Liver (tissue), 9 donors: ENCODE data around the gene CHRNB2. TPM values are rescaled to one million over a fixed set of nuclear protein-coding genes. Genes with fewer than 3 reads are reported as not detected.
A peak's percentile ranks its signal among the peaks of the same experiment; 100 is the strongest.

Experiments used
- DNase-seq: peaks from one replicate; pipeline ENCODE4 v3.0.0-alpha.2; 2017; ENCODE audit warnings: low spot score
- H3K27ac ChIP-seq, 2 donors: one replicate each; pipeline ENCODE4 v1.7.0; 2013; ENCODE audit warnings: inconsistent platforms in 2 of 2, low read length in 2 of 2, control low read depth in 1 of 2, low read depth in 1 of 2, mild to moderate bottlenecking in 1 of 2
- H3K27me3 ChIP-seq, 4 donors: one replicate each; pipeline versions ENCODE4 v1.6.1 to v1.7.0; 2013; ENCODE audit warnings: low read length in 3 of 4, inconsistent platforms in 1 of 4, mild to moderate bottlenecking in 1 of 4, moderate library complexity in 1 of 4; ENCODE audit not compliant: control insufficient read depth in 4 of 4, insufficient read depth in 4 of 4
- H3K36me3 ChIP-seq, 4 donors: one replicate each; pipeline versions ENCODE4 v1.6.1 to v1.7.0; 2013; ENCODE audit warnings: low read length in 3 of 4, mild to moderate bottlenecking in 3 of 4, low read depth in 1 of 4, moderate library complexity in 1 of 4; ENCODE audit not compliant: control insufficient read depth in 4 of 4, insufficient read depth in 3 of 4
- H3K4me1 ChIP-seq, 4 donors: one replicate each; pipeline versions ENCODE4 v1.6.1 to v1.7.0; 2013; ENCODE audit warnings: low read length in 3 of 4, mild to moderate bottlenecking in 3 of 4, moderate library complexity in 1 of 4; ENCODE audit not compliant: control insufficient read depth in 4 of 4, insufficient read depth in 4 of 4
- H3K4me3 ChIP-seq, 3 donors: one replicate each; pipeline versions ENCODE4 v1.6.1 to v1.7.0; 2013; ENCODE audit warnings: low read length in 3 of 3, control low read depth in 1 of 3, low read depth in 1 of 3, mild to moderate bottlenecking in 1 of 3
- H3K9ac ChIP-seq, 2 donors: one replicate each; pipeline ENCODE4 v1.7.0; 2013; ENCODE audit warnings: low read length in 2 of 2, mild to moderate bottlenecking in 2 of 2, moderate library complexity in 2 of 2, control low read depth in 1 of 2, low read depth in 1 of 2
- H3K9me3 ChIP-seq, 4 donors: one replicate each; pipeline versions ENCODE4 v1.6.1 to v1.7.0; 2013; ENCODE audit warnings: low read length in 3 of 4; ENCODE audit not compliant: control insufficient read depth in 4 of 4
- EGR1 ChIP-seq, 2 donors: IDR thresholded peaks; 2 replicates each; pipeline ENCODE4 v1.6.1; 2016 to 2018; ENCODE audit warnings: antibody characterized with exemption in 2 of 2, low read depth in 2 of 2
- FOXA1 ChIP-seq: IDR thresholded peaks from 2 replicates; pipeline ENCODE4 v1.6.1; 2016; ENCODE audit warnings: antibody characterized with exemption
- FOXA2 ChIP-seq: IDR thresholded peaks from 2 replicates; pipeline ENCODE4 v1.6.1; 2016; ENCODE audit warnings: antibody characterized with exemption
- GABPA ChIP-seq, 2 donors: IDR thresholded peaks in 1 of 2; conservative IDR thresholded peaks in 1 of 2; 2 replicates each; pipeline ENCODE4 v1.6.1; 2016; ENCODE audit warnings: antibody characterized with exemption in 2 of 2, mild to moderate bottlenecking in 1 of 2, moderate library complexity in 1 of 2
- HNF4A ChIP-seq, 2 donors: conservative IDR thresholded peaks; 2 replicates each; pipeline ENCODE4 v1.6.1; 2016; ENCODE audit warnings: antibody characterized with exemption in 2 of 2, mild to moderate bottlenecking in 2 of 2
- NR2F2 ChIP-seq: IDR thresholded peaks from 2 replicates; pipeline ENCODE4 v1.6.1; 2016; ENCODE audit warnings: antibody characterized with exemption
- RAD21 ChIP-seq, 2 donors: IDR thresholded peaks; 2 replicates each; pipeline ENCODE4 v1.6.1; 2016; ENCODE audit warnings: antibody characterized with exemption in 2 of 2, mild to moderate bottlenecking in 2 of 2
- RXRA ChIP-seq, 2 donors: IDR thresholded peaks; 2 replicates each; pipeline ENCODE4 v1.6.1; 2017 to 2018; ENCODE audit warnings: antibody characterized with exemption in 2 of 2, mild to moderate bottlenecking in 1 of 2
- SP1 ChIP-seq: IDR thresholded peaks from 2 replicates; pipeline ENCODE4 v1.6.1; 2018; ENCODE audit warnings: antibody characterized with exemption, mild to moderate bottlenecking
- YY1 ChIP-seq: IDR thresholded peaks from 2 replicates; pipeline ENCODE4 v1.6.1; 2016; ENCODE audit warnings: antibody characterized with exemption, mild to moderate bottlenecking
- WGBS: extraction: QIAGEN DNeasy Blood & Tissue Kit; methylation state at CpG from one replicate; pipeline ENCODE4 v1.1.7; 2013; 5-methylcytosine and 5-hydroxymethylcytosine counted together
- polyA plus RNA-seq, 2 donors: library from polyadenylated mRNA; stranded (reverse) in 1 of 2; unstranded in 1 of 2; fragments of 200-250 nt in 1 of 2; fragments of >200 nt in 1 of 2; fragmentation: Nextera tagmentation in 1 of 2; extraction: Ambion mirVana in 1 of 2; gene quantifications; one replicate each; pipeline versions ENCODE4 v1.2.1 to v1.2.3, GENCODE V29; 2013 to 2015
- total RNA-seq, 2 donors: library from RNA; depleted of rRNA; stranded (reverse); fragments of >200 nt; gene quantifications; one replicate each; pipeline ENCODE4 v1.2.3, GENCODE V29; 2014
- TF ChIP-seq, protein P1 (sequence below): IDR thresholded peaks from 2 replicates; pipeline ENCODE4 v1.6.1; 2016; ENCODE audit warnings: antibody characterized with exemption, mild to moderate bottlenecking
- TF ChIP-seq, protein P2 (sequence below): fragments of 150-350 bp; IDR thresholded peaks from 2 replicates; pipeline ENCODE4 v1.5.1; 2017; ENCODE audit warnings: improper control_type of control experiment, low read depth, low read length; ENCODE audit not compliant: missing input control
- TF ChIP-seq, protein P3 (sequence below): IDR thresholded peaks from 2 replicates; pipeline ENCODE4 v1.6.1; 2016; ENCODE audit warnings: antibody characterized with exemption
- TF ChIP-seq, protein P4 (sequence below): IDR thresholded peaks from 2 replicates; pipeline ENCODE4 v1.6.1; 2016; ENCODE audit warnings: antibody characterized with exemption
- TF ChIP-seq, protein P5 (sequence below): IDR thresholded peaks from 2 replicates; pipeline ENCODE4 v1.6.1; 2016; ENCODE audit warnings: antibody characterized with exemption
- donor health status: healthy.
- donor health status: healthy.
- donor health status: healthy.
- donor health status: healthy.
- donor health status: healthy.

CHRNB2 gene
- total and polyA plus RNA-seq, 4 donors = under 0.01 to 0.06 (median 0.01) TPM; not detected in 1

DNA sequence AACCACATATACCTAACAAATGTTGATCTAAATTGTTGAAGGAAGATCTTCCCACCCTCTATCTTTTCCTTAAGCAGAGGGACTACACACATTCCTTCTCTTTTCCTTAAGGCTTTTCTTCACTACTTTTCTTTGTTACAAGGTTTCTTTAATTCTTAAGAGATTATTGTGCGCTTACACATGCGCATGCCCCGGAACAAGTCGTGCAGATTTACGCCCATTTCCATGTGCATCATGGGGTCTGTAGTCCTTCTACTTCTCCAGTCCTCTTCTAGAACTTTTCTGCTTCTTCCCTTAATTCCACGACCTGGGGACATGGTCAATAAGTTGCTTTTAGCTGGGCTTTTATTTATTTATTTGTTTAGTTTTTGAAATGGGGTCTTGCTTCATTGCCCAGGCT is 1.7 kb upstream of the CHRNB2 start (continued):
- TF ChIP-seq, protein P1, sequence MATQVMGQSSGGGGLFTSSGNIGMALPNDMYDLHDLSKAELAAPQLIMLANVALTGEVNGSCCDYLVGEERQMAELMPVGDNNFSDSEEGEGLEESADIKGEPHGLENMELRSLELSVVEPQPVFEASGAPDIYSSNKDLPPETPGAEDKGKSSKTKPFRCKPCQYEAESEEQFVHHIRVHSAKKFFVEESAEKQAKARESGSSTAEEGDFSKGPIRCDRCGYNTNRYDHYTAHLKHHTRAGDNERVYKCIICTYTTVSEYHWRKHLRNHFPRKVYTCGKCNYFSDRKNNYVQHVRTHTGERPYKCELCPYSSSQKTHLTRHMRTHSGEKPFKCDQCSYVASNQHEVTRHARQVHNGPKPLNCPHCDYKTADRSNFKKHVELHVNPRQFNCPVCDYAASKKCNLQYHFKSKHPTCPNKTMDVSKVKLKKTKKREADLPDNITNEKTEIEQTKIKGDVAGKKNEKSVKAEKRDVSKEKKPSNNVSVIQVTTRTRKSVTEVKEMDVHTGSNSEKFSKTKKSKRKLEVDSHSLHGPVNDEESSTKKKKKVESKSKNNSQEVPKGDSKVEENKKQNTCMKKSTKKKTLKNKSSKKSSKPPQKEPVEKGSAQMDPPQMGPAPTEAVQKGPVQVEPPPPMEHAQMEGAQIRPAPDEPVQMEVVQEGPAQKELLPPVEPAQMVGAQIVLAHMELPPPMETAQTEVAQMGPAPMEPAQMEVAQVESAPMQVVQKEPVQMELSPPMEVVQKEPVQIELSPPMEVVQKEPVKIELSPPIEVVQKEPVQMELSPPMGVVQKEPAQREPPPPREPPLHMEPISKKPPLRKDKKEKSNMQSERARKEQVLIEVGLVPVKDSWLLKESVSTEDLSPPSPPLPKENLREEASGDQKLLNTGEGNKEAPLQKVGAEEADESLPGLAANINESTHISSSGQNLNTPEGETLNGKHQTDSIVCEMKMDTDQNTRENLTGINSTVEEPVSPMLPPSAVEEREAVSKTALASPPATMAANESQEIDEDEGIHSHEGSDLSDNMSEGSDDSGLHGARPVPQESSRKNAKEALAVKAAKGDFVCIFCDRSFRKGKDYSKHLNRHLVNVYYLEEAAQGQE = no peak
- no peak for TF ChIP-seq SP1
- TF ChIP-seq, protein P2, sequence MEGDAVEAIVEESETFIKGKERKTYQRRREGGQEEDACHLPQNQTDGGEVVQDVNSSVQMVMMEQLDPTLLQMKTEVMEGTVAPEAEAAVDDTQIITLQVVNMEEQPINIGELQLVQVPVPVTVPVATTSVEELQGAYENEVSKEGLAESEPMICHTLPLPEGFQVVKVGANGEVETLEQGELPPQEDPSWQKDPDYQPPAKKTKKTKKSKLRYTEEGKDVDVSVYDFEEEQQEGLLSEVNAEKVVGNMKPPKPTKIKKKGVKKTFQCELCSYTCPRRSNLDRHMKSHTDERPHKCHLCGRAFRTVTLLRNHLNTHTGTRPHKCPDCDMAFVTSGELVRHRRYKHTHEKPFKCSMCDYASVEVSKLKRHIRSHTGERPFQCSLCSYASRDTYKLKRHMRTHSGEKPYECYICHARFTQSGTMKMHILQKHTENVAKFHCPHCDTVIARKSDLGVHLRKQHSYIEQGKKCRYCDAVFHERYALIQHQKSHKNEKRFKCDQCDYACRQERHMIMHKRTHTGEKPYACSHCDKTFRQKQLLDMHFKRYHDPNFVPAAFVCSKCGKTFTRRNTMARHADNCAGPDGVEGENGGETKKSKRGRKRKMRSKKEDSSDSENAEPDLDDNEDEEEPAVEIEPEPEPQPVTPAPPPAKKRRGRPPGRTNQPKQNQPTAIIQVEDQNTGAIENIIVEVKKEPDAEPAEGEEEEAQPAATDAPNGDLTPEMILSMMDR = no peak
- no peak for TF ChIP-seq YY1
- TF ChIP-seq HNF4A (conservative IDR thresholded peaks at IDR 0.05) = no peak
- no peak for TF ChIP-seq RAD21 (IDR thresholded peaks at IDR 0.05)

DNA sequence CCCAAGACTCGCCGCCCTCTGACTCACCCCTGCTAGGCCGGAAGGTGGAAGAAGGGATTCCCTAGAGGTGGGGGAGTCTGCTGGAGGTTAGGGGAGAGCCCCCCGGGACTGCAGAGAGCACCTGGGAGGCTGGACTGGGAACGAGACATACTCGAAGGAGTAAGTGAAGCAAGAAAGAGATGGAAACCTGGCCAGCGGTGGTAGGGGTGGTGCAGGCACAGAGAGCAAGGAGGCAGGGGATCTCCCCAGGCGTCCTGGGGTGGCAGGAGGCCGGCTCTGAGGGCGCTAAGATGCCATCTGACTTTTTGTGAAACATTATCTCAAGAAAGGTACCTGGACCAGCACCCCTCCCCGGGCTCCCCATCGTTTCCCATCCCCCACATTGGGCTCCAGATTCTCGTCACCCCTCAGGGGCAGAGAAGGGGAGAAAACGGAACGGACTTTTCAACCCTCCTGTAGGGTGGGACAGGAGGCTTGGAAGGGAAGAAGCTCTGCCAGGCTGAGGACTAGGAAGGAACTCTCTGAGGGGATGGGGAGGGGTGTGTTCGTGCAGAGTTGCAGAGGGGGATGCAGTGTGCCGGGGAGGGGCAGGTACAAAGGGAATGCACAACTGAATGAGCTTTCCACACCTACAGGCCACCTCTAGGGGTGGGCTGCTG is 708 bp downstream of the CHRNB2 start:
- DNase-seq = no peak
- Histone ChIP-seq H3K4me1 (peaks cover 3 to 10% (median 7%) of the 10 kb centered on the region in 4 donors), H3K27ac (no peak overlapping the region), H3K9ac (no peak overlapping the region), H3K27me3 (peaks cover 0 to 6% (median 3%) of the 10 kb centered on the region in 4 donors), H3K36me3 (no peaks in the 10 kb centered on the region), H3K9me3 (no peaks in the 10 kb centered on the region), H3K4me3 (peak overlapping the region in 1 of 3 donors; percentile 15)
- 35% methylated on average over 17 of the region's 17 CpGs for WGBS
- TF ChIP-seq, protein P2 = no peak
- TF ChIP-seq RXRA (IDR thresholded peaks at IDR 0.05) = no peak
- no peak for TF ChIP-seq FOXA1
- TF ChIP-seq YY1 = no peak
- TF ChIP-seq, protein P3, sequence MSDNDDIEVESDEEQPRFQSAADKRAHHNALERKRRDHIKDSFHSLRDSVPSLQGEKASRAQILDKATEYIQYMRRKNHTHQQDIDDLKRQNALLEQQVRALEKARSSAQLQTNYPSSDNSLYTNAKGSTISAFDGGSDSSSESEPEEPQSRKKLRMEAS = no peak
- TF ChIP-seq, protein P4, sequence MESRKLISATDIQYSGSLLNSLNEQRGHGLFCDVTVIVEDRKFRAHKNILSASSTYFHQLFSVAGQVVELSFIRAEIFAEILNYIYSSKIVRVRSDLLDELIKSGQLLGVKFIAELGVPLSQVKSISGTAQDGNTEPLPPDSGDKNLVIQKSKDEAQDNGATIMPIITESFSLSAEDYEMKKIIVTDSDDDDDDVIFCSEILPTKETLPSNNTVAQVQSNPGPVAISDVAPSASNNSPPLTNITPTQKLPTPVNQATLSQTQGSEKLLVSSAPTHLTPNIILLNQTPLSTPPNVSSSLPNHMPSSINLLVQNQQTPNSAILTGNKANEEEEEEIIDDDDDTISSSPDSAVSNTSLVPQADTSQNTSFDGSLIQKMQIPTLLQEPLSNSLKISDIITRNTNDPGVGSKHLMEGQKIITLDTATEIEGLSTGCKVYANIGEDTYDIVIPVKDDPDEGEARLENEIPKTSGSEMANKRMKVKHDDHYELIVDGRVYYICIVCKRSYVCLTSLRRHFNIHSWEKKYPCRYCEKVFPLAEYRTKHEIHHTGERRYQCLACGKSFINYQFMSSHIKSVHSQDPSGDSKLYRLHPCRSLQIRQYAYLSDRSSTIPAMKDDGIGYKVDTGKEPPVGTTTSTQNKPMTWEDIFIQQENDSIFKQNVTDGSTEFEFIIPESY = no peak
- TF ChIP-seq NR2F2 = no peak
- no peak for TF ChIP-seq EGR1 (IDR thresholded peaks at IDR 0.05; ENCODE audit: low read depth in 2 of 2)
- TF ChIP-seq, protein P5, sequence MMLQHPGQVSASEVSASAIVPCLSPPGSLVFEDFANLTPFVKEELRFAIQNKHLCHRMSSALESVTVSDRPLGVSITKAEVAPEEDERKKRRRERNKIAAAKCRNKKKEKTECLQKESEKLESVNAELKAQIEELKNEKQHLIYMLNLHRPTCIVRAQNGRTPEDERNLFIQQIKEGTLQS = no peak
- TF ChIP-seq SP1 = no peak
- no peak for TF ChIP-seq FOXA2
- TF ChIP-seq, protein P1 = no peak
- TF ChIP-seq GABPA (IDR thresholded peaks at IDR 0.05 in 1 of 2, conservative IDR thresholded peaks at IDR 0.05 in 1 of 2) = no peak
